Measurements from ENCODE around the gene ADGRF1.

DNA sequence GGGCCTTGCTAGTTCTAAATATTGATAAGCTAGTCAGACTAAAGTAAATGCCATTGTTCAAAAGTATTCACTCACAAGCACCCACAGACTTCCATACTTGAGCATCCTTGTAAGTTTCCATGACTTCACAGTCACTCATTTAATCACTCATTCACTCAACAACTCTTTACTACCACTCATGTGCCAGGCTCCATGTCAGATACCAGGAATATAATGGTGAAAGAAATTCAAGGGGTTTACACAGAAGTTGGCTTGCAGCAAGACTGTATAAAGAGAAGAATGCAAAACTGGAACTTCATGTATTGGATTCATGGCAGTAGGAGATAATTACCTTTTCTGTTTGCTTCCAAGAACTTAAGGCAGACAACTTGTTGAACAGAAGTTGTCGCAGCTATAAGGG is 36.6 kb downstream of the ADGRF1 start:
- no peak for TF ChIP-seq CTCF (IDR thresholded peaks at IDR 0.05)
- no peak for TF ChIP-seq POLR2AphosphoS2 (conservative IDR thresholded peaks at IDR 0.05; ENCODE audit: low read length)
- TF ChIP-seq POLR2A (IDR thresholded peaks at IDR 0.05; ENCODE audit: low read length), result no peak
- no peak for TF ChIP-seq ZNF302 (CRISPR knock-in tag; IDR thresholded peaks at IDR 0.05)
- no peak for TF ChIP-seq JUNB (IDR thresholded peaks at IDR 0.05)
- TF ChIP-seq, protein P1, sequence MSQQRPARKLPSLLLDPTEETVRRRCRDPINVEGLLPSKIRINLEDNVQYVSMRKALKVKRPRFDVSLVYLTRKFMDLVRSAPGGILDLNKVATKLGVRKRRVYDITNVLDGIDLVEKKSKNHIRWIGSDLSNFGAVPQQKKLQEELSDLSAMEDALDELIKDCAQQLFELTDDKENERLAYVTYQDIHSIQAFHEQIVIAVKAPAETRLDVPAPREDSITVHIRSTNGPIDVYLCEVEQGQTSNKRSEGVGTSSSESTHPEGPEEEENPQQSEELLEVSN (IDR thresholded peaks at IDR 0.05; ENCODE audit: borderline replicate concordance, low read depth), result no peak
- TF ChIP-seq RNF2 (IDR thresholded peaks at IDR 0.05; ENCODE audit: borderline replicate concordance, low read depth), result no peak
- TF ChIP-seq RAD21 (conservative IDR thresholded peaks at IDR 0.05 in 1 of 2, IDR thresholded peaks at IDR 0.05 in 1 of 2), result no peak
- TF ChIP-seq, protein P2, sequence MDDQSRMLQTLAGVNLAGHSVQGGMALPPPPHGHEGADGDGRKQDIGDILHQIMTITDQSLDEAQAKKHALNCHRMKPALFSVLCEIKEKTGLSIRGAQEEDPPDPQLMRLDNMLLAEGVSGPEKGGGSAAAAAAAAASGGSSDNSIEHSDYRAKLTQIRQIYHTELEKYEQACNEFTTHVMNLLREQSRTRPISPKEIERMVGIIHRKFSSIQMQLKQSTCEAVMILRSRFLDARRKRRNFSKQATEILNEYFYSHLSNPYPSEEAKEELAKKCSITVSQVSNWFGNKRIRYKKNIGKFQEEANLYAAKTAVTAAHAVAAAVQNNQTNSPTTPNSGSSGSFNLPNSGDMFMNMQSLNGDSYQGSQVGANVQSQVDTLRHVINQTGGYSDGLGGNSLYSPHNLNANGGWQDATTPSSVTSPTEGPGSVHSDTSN (IDR thresholded peaks at IDR 0.05), result no peak
- TF ChIP-seq USF2 (IDR thresholded peaks at IDR 0.05), result no peak
- TF ChIP-seq ELK1 (IDR thresholded peaks at IDR 0.05; ENCODE audit: low read depth, low read length), result no peak
- no peak for TF ChIP-seq EP300 (IDR thresholded peaks at IDR 0.05)
- no peak for TF ChIP-seq CEBPB (IDR thresholded peaks at IDR 0.05)

Data from A549 (cell line).